Testis (tissue), 3 donors: ENCODE results near the gene NECTIN1. TPM values are rescaled to one million over a fixed set of nuclear protein-coding genes. Genes with fewer than 3 reads are reported as not detected.

Source experiments
- DNase-seq: peaks from one replicate; pipeline ENCODE4 v3.0.0-alpha.2; 2019
- H3K27ac ChIP-seq, 2 donors: fragments of 200-600 bp; sonication (generic); one replicate each; pipeline ENCODE4 v1.5.1; 2019
- H3K27me3 ChIP-seq: fragments of 200-600 bp; sonication (generic); one replicate; pipeline ENCODE4 v1.5.1; 2019
- H3K36me3 ChIP-seq: fragments of 200-600 bp; sonication (generic); one replicate; pipeline ENCODE4 v1.5.1; 2017; ENCODE audit warnings: low read depth; ENCODE audit errors: missing control alignments
- H3K4me1 ChIP-seq: fragments of 200-600 bp; sonication (generic); one replicate; pipeline ENCODE4 v1.5.1; 2019
- H3K4me3 ChIP-seq, 2 donors: fragments of 200-600 bp; sonication (generic); one replicate each; pipeline ENCODE4 v1.5.1; 2017 to 2019
- H3K9me3 ChIP-seq: fragments of 200-600 bp; sonication (generic); one replicate; pipeline ENCODE4 v1.5.1; 2017
- CTCF ChIP-seq, 3 experiments: fragments of 450-650 bp in 2 of 3; fragments of 200-600 bp in 1 of 3; sonication (generic) in 1 of 3; IDR thresholded peaks; one replicate each; pipeline ENCODE4 v1.5.1; 2016 to 2019; ENCODE audit warnings: antibody characterized with exemption in 3 of 3, mild to moderate bottlenecking in 2 of 3, moderate library complexity in 1 of 3
- POLR2A ChIP-seq: fragments of 450-650 bp; IDR thresholded peaks from one replicate; pipeline ENCODE4 v1.6.1; 2017; ENCODE audit warnings: antibody characterized with exemption, mild to moderate bottlenecking, moderate library complexity
- WGBS, 2 donors: methylation state at CpG; one replicate each; pipeline ENCODE4 v1.1.5; 2018; 5-methylcytosine and 5-hydroxymethylcytosine counted together
- intact Hi-C: fragments of 100-400 bp; cut with DNase I; formaldehyde crosslinking; loops from one replicate; pipeline ENCODE4 v1.15.1; 2023; ENCODE audit warnings: low total_unique reads
- polyA plus RNA-seq: library from polyadenylated mRNA; stranded (reverse); fragments of 350-450 nt; fragmentation: Illumina TruSeq; extraction: RNeasy Lipid Tissue Mini Kit (QIAGEN cat#74804); gene quantifications from one replicate; pipeline ENCODE4 v1.2.3, GENCODE V29; 2014; ENCODE audit warnings: low read depth, low replicate concordance; ENCODE audit not compliant: insufficient read depth
- total RNA-seq, 2 donors: library from RNA; depleted of rRNA; stranded (reverse); fragments of >200 nt; gene quantifications; one replicate each; pipeline ENCODE4 v1.2.3, GENCODE V29; 2016

The NECTIN1 gene
- total and polyA plus RNA-seq, 3 donors from 2014 or later, result 5.2 to 5.4 (median 5.2) TPM

DNA sequence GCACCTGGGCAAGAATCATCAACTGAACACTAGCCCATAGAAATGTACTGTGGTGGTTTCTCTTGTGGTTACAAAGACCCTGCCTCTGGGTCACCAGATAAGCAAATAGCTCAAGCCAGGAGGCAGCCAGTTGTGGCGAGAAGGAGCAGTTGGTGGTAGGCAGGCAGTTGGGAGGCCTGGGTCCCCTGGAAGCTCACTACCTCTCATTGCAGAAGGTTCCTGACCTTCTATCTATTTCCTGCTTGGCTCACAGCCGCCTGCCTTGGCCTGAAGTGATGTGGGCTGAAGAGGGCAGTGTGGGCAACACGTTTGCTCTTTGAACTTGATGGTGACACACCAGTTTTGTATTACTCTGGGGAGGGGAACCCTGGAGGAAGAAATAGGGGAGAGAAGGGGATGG lies 34.7 kb downstream of the NECTIN1 start:
- no peak for DNase-seq
- no peaks in the 10 kb centered on the region for H3K9me3 ChIP-seq
- no peak overlapping the region for H3K4me3 ChIP-seq
- H3K36me3 ChIP-seq, result no peaks in the 10 kb centered on the region
- intact Hi-C loops, result no loop called here
- H3K27ac ChIP-seq, result no peak overlapping the region
- no peaks in the 10 kb centered on the region for H3K27me3 ChIP-seq
- WGBS, 2 donors, result 73 to 86% methylated on average over 3 of the region's 3 CpGs
- H3K4me1 ChIP-seq, result no peaks in the 10 kb centered on the region
- TF ChIP-seq POLR2A (no peak), CTCF (IDR thresholded peaks at IDR 0.05) (no peak)

DNA sequence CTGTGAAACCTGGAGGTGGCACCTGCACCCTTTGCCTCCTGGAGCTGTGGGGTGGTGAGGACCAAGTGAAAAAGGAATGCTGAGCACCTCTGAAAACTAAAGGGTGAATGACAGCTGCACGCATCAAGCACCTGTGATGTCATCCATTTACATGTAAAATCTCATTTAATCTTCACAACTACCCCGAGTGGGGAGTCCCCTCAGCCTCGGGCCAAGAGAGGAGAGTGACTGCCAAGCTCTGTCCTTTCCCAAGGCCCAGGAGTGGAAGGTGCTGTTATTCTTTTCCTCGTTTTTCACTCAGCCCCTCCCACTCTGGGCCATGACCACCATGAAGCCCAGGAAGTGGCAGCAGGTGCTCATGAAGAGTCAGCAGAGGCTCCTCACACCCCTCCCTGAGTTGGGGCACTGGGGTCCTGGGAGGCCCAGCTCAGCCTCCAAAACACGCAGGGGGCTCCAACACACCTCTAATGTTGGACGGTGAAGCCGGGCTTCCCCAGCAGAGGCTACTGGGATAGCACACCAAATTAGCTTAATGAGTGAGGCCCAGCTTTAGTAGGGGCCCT lies 35.7 kb downstream of the NECTIN1 start:
- H3K4me3 ChIP-seq, result no peak overlapping the region
- no peak for DNase-seq
- WGBS, 2 donors, result 81 to 87% methylated on average over 7 of the region's 7 CpGs
- H3K36me3 ChIP-seq, result no peaks in the 10 kb centered on the region
- no peaks in the 10 kb centered on the region for H3K27me3 ChIP-seq
- no peak overlapping the region for H3K27ac ChIP-seq
- no peaks in the 10 kb centered on the region for H3K4me1 ChIP-seq
- no peaks in the 10 kb centered on the region for H3K9me3 ChIP-seq
- TF ChIP-seq POLR2A, result no peak
- no peak for TF ChIP-seq CTCF (IDR thresholded peaks at IDR 0.05)
- intact Hi-C loops, result no loop called here

GRCh38 chr11:119692540-119692820 lies 36.5 kb downstream of the NECTIN1 start:
- Histone ChIP-seq H3K27ac (no peak overlapping the region), H3K27me3 (no peaks in the 10 kb centered on the region), H3K9me3 (no peaks in the 10 kb centered on the region), H3K4me1 (no peaks in the 10 kb centered on the region), H3K36me3 (no peaks in the 10 kb centered on the region), H3K4me3 (no peak overlapping the region)
- intact Hi-C loops, result no loop called here
- no peak for DNase-seq
- 93 to 100% methylated on average over 2 of the region's 2 CpGs for WGBS, 2 donors
- TF ChIP-seq POLR2A (no peak), CTCF (IDR thresholded peaks at IDR 0.05) (no peak)

- Histone ChIP-seq H3K27ac (no peak overlapping the region), H3K4me3 (no peak overlapping the region), H3K9me3 (no peaks in the 10 kb centered on the region), H3K4me1 (no peaks in the 10 kb centered on the region), H3K36me3 (no peaks in the 10 kb centered on the region), H3K27me3 (no peaks in the 10 kb centered on the region)
- 90 to 96% methylated on average over 13 to 27 of the region's 27 CpGs for WGBS, 2 donors
- intact Hi-C loops, result no loop called here
- DNase-seq, result no peak
- TF ChIP-seq CTCF (IDR thresholded peaks at IDR 0.05) (no peak), POLR2A (no peak)
These were observed 37.1 kb downstream of the NECTIN1 start for GRCh38 chr11:119691701-119692539.
